Activated CD8-positive, alpha-beta T cell treated with anti-CD3 and anti-CD28 coated beads, Interleukin-2, amount 10 ng/mL, durations not matched to agents 7 days and 5 days (primary cell): Measurements from ENCODE around the gene IQSEC1. TPM values are rescaled to one million over a fixed set of nuclear protein-coding genes. Genes with fewer than 3 reads are reported as not detected.
A peak's percentile ranks its signal among the peaks of the same experiment; 100 is the strongest.

Source experiments
- ATAC-seq: fragments of 150-1000 bp; cut with Tn5 transposase; one replicate; pipeline ENCODE4 v1.10.0; 2021; ENCODE audit warnings: moderate library complexity
- CTCF ChIA-PET: fragments of 350-600 bp; sonication (Branson Sonifier 250); formaldehyde crosslinking; loops from one replicate; lab custom pipeline; 2021; ENCODE audit warnings: antibody characterized with exemption; lab: Charles Lee
- POLR2A ChIA-PET: fragments of 350-600 bp; sonication (Branson Sonifier 250); formaldehyde crosslinking; loops from one replicate; lab custom pipeline; 2021; ENCODE audit warnings: antibody characterized with exemption; lab: Charles Lee
- DNase-seq: peaks from one replicate; pipeline ENCODE4 v3.0.0-alpha.2; 2020
- H3K27ac Mint-ChIP-seq: one replicate; pipeline ENCODE4 v1.8.0; 2021; ENCODE audit warnings: mild to moderate bottlenecking, mixed read lengths
- H3K27me3 Mint-ChIP-seq: one replicate; pipeline ENCODE4 v1.8.0; 2021; ENCODE audit warnings: low read depth, mixed read lengths
- H3K36me3 Mint-ChIP-seq: one replicate; pipeline ENCODE4 v1.8.0; 2021; ENCODE audit warnings: low read depth, mixed read lengths
- H3K4me1 Mint-ChIP-seq: one replicate; pipeline ENCODE4 v1.8.0; 2021; ENCODE audit warnings: low read depth, mixed read lengths
- H3K4me3 Mint-ChIP-seq: one replicate; pipeline ENCODE4 v1.8.0; 2021; ENCODE audit warnings: mild to moderate bottlenecking, mixed read lengths
- H3K9me3 Mint-ChIP-seq: one replicate; pipeline ENCODE4 v1.8.0; 2022; ENCODE audit warnings: mixed read lengths; ENCODE audit not compliant: insufficient read depth
- total RNA-seq, 2 experiments: library from RNA; stranded (reverse); gene quantifications; one replicate each; pipeline ENCODE4 v1.2.3, GENCODE V29; 2021

IQSEC1 gene
- total RNA-seq, 2 experiments from 2014 or later: 47.8 to 53.8 TPM

GRCh38 chr3:12892840-12893189, 180.4 kb downstream of the IQSEC1 start:
- H3K4me3 Mint-ChIP-seq: no peak overlapping the region
- H3K27me3 Mint-ChIP-seq: peaks cover 24% of the 10 kb centered on the region
- no peak overlapping the region for H3K27ac Mint-ChIP-seq
- no peak for DNase-seq
- no peaks in the 10 kb centered on the region for H3K36me3 Mint-ChIP-seq
- no peaks in the 10 kb centered on the region for H3K9me3 Mint-ChIP-seq
- ATAC-seq: no peak
- CTCF ChIA-PET: interaction anchor here (0.7 to 4.0 kb wide), 10 partner anchors 19 to 105 kb away, joined by 3 to 20 read pairs (median 11); partner anchors contain the start of genes CAND2 and RPL32
- POLR2A ChIA-PET: no interaction called here
- H3K4me1 Mint-ChIP-seq: peaks cover 3% of the 10 kb centered on the region

GRCh38 chr3:12891985-12892839, 181.0 kb downstream of the IQSEC1 start:
- H3K27me3 Mint-ChIP-seq: peaks cover 27% of the 10 kb centered on the region
- CTCF ChIA-PET: interaction anchor here (0.7 to 4.0 kb wide), 24 partner anchors 11 to 107 kb away, joined by 3 to 20 read pairs (median 5); partner anchors contain the start of genes CAND2 and RPL32
- H3K4me3 Mint-ChIP-seq: no peak overlapping the region
- H3K9me3 Mint-ChIP-seq: no peaks in the 10 kb centered on the region
- ATAC-seq (peak; percentile 37), DNase-seq (peak; percentile 57)
- no peak overlapping the region for H3K27ac Mint-ChIP-seq
- POLR2A ChIA-PET: no interaction called here
- H3K36me3 Mint-ChIP-seq: no peaks in the 10 kb centered on the region
- H3K4me1 Mint-ChIP-seq: peaks cover 3% of the 10 kb centered on the region

GRCh38 chr3:12891391-12891984, 181.7 kb downstream of the IQSEC1 start:
- H3K36me3 Mint-ChIP-seq: no peaks in the 10 kb centered on the region
- no peaks in the 10 kb centered on the region for H3K9me3 Mint-ChIP-seq
- no peak overlapping the region for H3K27ac Mint-ChIP-seq
- DNase-seq (no peak), ATAC-seq (peak; percentile 28)
- peaks cover 7% of the 10 kb centered on the region for H3K4me1 Mint-ChIP-seq
- peaks cover 30% of the 10 kb centered on the region for H3K27me3 Mint-ChIP-seq
- H3K4me3 Mint-ChIP-seq: no peak overlapping the region
- ChIA-PET POLR2A (no interaction called here), CTCF (interaction anchor here (0.7 to 4.0 kb wide), 26 partner anchors 8 to 108 kb away, joined by 3 to 20 read pairs (median 4); partner anchors contain the start of genes CAND2 and RPL32)

- DNase-seq: no peak
- ATAC-seq: no peak
- Mint-ChIP-seq H3K36me3 (no peaks in the 10 kb centered on the region), H3K9me3 (no peaks in the 10 kb centered on the region), H3K27me3 (peaks cover 30% of the 10 kb centered on the region), H3K27ac (no peak overlapping the region), H3K4me3 (no peak overlapping the region), H3K4me1 (peaks cover 14% of the 10 kb centered on the region)
- ChIA-PET CTCF (interaction anchor here (0.7 to 4.0 kb wide), 20 partner anchors 9 to 109 kb away, joined by 3 to 20 read pairs (median 4); partner anchors contain the start of genes CAND2 and RPL32), POLR2A (no interaction called here)
Observed at GRCh38 chr3:12890610-12891390, 182.4 kb downstream of the IQSEC1 start.

- Mint-ChIP-seq H3K27me3 (peaks cover 31% of the 10 kb centered on the region), H3K4me1 (peaks cover 14% of the 10 kb centered on the region), H3K4me3 (no peak overlapping the region), H3K27ac (no peak overlapping the region), H3K36me3 (no peaks in the 10 kb centered on the region), H3K9me3 (no peaks in the 10 kb centered on the region)
- CTCF ChIA-PET: interaction anchor here (1.2 to 2.3 kb wide), 6 partner anchors 14 to 97 kb away, joined by 3 to 11 read pairs (median 9); partner anchors contain the start of gene RPL32
- POLR2A ChIA-PET: interaction anchor here (1.0 to 1.2 kb wide), 2 partner anchors 45 to 70 kb away, joined by 3 to 7 read pairs; partner anchors contain the start of gene RPL32
- ATAC-seq: no peak
- DNase-seq: no peak
Observed at GRCh38 chr3:12886736-12887135, 186.5 kb downstream of the IQSEC1 start.

- no peaks in the 10 kb centered on the region for H3K36me3 Mint-ChIP-seq
- peak overlapping the region; percentile 4 for H3K27ac Mint-ChIP-seq
- ATAC-seq (peak; percentile 63), DNase-seq (peak; percentile 35)
- ChIA-PET CTCF (interaction anchor here (0.7 to 2.3 kb wide), 6 partner anchors 9 to 98 kb away, joined by 3 to 11 read pairs (median 9); partner anchors contain the start of gene RPL32), POLR2A (interaction anchor here (1.0 to 1.2 kb wide), 2 partner anchors 45 to 69 kb away, joined by 3 to 7 read pairs; partner anchors contain the start of gene RPL32)
- H3K9me3 Mint-ChIP-seq: no peaks in the 10 kb centered on the region
- peak overlapping the region; percentile 10 for H3K4me3 Mint-ChIP-seq
- H3K27me3 Mint-ChIP-seq: peaks cover 31% of the 10 kb centered on the region
- peaks cover 13% of the 10 kb centered on the region for H3K4me1 Mint-ChIP-seq
Observed at GRCh38 chr3:12886106-12886679, 187.0 kb downstream of the IQSEC1 start.

- POLR2A ChIA-PET: interaction anchor here (1.0 kb wide), 1 partner anchor 68 kb away, joined by 3 read pairs; no protein-coding TSS in a partner anchor
- no peaks in the 10 kb centered on the region for H3K9me3 Mint-ChIP-seq
- no peak overlapping the region for H3K4me3 Mint-ChIP-seq
Observed at GRCh38 chr3:12885583-12885930, 187.7 kb downstream of the IQSEC1 start.

GRCh38 chr3:12884790-12885582, 188.2 kb downstream of the IQSEC1 start:
- H3K4me3 Mint-ChIP-seq: no peak overlapping the region
- H3K27ac Mint-ChIP-seq: no peak overlapping the region
- ChIA-PET CTCF (interaction anchor here (1.2 kb wide), 1 partner anchor 8 kb away, joined by 4 read pairs; no protein-coding TSS in a partner anchor), POLR2A (no interaction called here)
- peaks cover 23% of the 10 kb centered on the region for H3K27me3 Mint-ChIP-seq
- no peaks in the 10 kb centered on the region for H3K36me3 Mint-ChIP-seq
- ATAC-seq: no peak
- no peak for DNase-seq
- H3K4me1 Mint-ChIP-seq: peaks cover 13% of the 10 kb centered on the region
- no peaks in the 10 kb centered on the region for H3K9me3 Mint-ChIP-seq

More at GRCh38 chr3:12885583-12885930, 187.7 kb downstream of the IQSEC1 start:
- peaks cover 27% of the 10 kb centered on the region for H3K27me3 Mint-ChIP-seq
- CTCF ChIA-PET: interaction anchor here (0.7 to 2.3 kb wide), 4 partner anchors 9 to 99 kb away, joined by 3 to 10 read pairs (median 6); no protein-coding TSS in a partner anchor
- no peaks in the 10 kb centered on the region for H3K36me3 Mint-ChIP-seq
- peaks cover 13% of the 10 kb centered on the region for H3K4me1 Mint-ChIP-seq
- no peak for ATAC-seq
- DNase-seq: no peak
- no peak overlapping the region for H3K27ac Mint-ChIP-seq

- no peak overlapping the region for H3K27ac Mint-ChIP-seq
- ATAC-seq: no peak
- POLR2A ChIA-PET: no interaction called here
- CTCF ChIA-PET: interaction anchor here (1.0 to 1.2 kb wide), 2 partner anchors 8 to 43 kb away, joined by 3 to 4 read pairs; partner anchors contain the start of gene RPL32
- no peaks in the 10 kb centered on the region for H3K9me3 Mint-ChIP-seq
- peaks cover 13% of the 10 kb centered on the region for H3K4me1 Mint-ChIP-seq
- no peak for DNase-seq
- H3K27me3 Mint-ChIP-seq: peaks cover 20% of the 10 kb centered on the region
- no peak overlapping the region for H3K4me3 Mint-ChIP-seq
- H3K36me3 Mint-ChIP-seq: no peaks in the 10 kb centered on the region
Observed at GRCh38 chr3:12884186-12884680, 189.0 kb downstream of the IQSEC1 start.
